LNCaP clone FGC (cell line): ENCODE results near the gene PRKAR1B.

Experiments used
- DNase-seq: peaks from one replicate; pipeline ENCODE4 v3.0.0-alpha.2; 2011; ENCODE audit warnings: low read depth
- H3K4me3 ChIP-seq: 2 replicates; pipeline ENCODE4 v1.5.1; 2011; ENCODE audit warnings: mild to moderate bottlenecking, low read depth, low read length, control low read depth
- CTCF ChIP-seq: IDR thresholded peaks from 2 replicates; pipeline ENCODE4 v1.5.1; 2012; ENCODE audit warnings: mild to moderate bottlenecking; ENCODE audit not compliant: control insufficient read depth, insufficient read depth; ENCODE audit errors: extremely low read depth

PRKAR1B gene

DNA sequence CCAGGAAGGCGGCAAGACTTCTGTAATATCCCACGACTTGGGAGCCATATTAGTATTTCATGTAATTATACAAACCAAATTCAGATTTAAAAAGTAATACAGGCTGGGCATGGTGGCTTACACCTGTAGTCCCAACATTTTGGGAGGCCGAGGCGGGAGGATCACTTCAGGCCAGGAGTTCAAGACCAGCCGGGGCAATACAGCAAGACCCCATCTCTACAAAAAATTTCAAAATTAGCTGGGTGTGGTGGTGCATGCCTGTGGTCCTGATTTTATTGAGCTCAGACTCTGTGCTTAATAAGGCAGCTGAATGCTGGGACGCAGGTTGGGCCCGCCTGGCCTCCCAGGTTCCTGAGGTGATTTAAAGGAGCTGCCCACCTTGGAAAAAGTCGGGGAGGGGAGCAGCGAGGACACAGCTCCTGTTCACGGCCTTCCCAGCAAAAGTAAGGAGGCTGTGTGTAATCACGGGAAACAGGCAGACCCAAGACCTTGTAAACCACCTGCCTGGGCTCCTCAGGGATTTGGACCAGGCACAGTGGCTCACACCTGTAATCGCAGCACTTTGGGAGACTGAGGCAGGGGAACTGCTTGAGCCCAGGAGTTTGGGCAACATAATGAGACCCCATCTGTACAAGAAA lies 93.6 kb downstream of the PRKAR1B start:
- TF ChIP-seq CTCF = no peak
- no peak overlapping the region for H3K4me3 ChIP-seq
- DNase-seq = no peak

DNA sequence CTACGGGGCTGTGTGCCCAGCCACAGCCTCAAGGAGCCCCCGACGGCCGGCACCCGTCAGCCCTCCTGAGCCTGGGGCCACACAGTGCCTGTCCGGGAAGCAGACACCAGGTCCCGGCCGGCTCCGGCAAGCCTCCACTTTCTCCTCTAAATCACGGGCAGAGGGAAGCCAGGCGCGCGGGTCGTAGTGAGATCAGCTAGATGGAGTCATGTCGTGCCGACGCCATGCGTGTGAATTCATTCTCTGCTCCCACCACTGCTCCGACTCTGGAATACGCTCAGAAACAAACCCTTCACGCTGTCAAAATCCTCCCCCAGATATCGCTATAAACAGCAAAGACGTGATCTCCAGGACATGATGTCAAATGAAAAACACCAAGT lies 94.3 kb downstream of the PRKAR1B start:
- DNase-seq = no peak
- no peak overlapping the region for H3K4me3 ChIP-seq
- TF ChIP-seq CTCF = no peak

- no peak overlapping the region for H3K4me3 ChIP-seq
- TF ChIP-seq CTCF = no peak
Observed at GRCh38 chr7:631964-632830, 94.9 kb downstream of the PRKAR1B start.

GRCh38 chr7:631291-631711 lies 95.8 kb downstream of the PRKAR1B start:
- no peak for DNase-seq

More at GRCh38 chr7:631964-632830, 94.9 kb downstream of the PRKAR1B start:
- DNase-seq = no peak

GRCh38 chr7:630539-630938 lies 96.5 kb downstream of the PRKAR1B start:
- TF ChIP-seq CTCF = no peak
- no peak overlapping the region for H3K4me3 ChIP-seq
- no peak for DNase-seq

More at GRCh38 chr7:631291-631711, 95.8 kb downstream of the PRKAR1B start:
- TF ChIP-seq CTCF = no peak
- no peak overlapping the region for H3K4me3 ChIP-seq

DNA sequence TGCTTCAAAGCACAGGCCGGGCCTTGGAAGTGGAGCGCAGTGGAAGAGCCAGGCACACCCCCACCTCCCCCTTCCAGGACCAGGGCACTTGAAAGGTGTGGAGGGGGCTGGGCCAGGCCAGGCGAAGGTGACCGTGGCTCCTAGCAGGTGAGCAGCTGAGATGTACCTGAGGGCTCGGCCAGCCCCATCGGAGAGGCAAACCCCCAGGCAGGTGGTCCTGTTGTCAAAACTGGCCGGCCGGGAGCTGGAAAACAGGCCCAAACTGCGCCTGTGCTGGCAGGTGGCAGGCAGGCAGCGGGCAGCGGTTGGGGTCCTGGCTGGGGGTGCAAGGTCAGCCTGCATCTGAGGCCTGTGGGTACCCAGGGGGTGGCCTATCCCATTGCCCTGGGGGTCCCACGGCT lies 97.0 kb downstream of the PRKAR1B start:
- DNase-seq = no peak
- H3K4me3 ChIP-seq = no peak overlapping the region
- no peak for TF ChIP-seq CTCF
